Stimulated activated CD8-positive, alpha-beta memory T cell treated with anti-CD3 and anti-CD28 coated beads, Interleukin-7, amount 100 ng/mL, for 24 hours (primary cell): ENCODE measurements around the gene PTPRF.
A peak's percentile ranks its signal among the peaks of the same experiment; 100 is the strongest.
"Not testable (repeated sequence)": the region's sequence is repeated elsewhere in the genome, so short reads cannot be mapped to it uniquely, and the experiment has no call there.

Source experiments
- DNase-seq: peaks from one replicate; pipeline ENCODE4 v3.0.0-alpha.2; 2020; ENCODE audit warnings: low read depth

PTPRF gene

DNA sequence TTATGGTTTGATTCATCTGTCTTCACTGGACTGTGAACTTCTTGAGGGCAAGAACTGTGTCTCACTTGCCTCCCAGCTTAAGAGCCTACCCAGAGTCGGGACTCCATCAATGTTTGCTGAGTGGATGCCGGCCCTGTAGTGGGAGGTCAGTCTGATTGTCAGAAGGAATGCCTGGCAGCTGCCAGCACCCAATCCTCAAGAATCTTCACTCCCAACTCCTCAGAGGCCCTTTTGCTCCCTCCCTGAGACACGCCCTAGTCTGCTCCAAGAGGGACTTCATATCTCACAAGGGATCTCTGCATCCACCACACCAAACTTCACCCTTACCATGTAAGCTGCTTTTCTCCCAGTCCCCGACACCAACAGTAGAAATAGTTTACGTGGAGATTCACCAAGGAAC is 104.0 kb downstream of the PTPRF start:
- DNase-seq = no peak

DNA sequence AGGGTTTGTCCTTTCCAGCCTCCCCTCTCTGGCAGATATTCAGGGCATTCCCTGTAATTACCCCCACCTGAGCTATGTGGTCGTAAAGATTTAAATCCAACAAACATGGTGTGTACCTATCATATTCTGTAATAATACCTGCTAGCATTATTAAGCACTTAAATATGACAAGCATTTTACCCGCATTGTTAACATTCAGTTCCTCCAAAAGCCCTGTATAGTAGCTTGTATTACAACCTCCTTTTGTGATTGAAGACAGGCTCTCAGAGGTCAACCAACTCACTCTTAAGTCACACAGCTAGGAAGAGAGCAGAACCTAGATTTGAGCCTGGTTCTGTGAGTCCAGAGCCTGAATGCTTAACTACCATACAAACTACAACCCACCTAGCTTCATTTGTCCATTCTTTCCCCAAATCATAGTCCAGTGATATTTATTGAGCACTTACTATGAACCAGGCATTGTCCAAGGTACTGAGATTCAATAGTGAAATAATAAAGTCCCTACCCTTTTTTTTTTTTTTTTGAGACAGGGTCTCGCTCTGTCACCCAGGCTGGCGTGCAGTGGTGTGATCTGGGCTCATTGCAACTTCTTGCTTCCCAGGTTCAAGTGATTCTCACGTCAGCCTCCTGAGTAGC is 105.4 kb downstream of the PTPRF start:
- DNase-seq = no peak

DNA sequence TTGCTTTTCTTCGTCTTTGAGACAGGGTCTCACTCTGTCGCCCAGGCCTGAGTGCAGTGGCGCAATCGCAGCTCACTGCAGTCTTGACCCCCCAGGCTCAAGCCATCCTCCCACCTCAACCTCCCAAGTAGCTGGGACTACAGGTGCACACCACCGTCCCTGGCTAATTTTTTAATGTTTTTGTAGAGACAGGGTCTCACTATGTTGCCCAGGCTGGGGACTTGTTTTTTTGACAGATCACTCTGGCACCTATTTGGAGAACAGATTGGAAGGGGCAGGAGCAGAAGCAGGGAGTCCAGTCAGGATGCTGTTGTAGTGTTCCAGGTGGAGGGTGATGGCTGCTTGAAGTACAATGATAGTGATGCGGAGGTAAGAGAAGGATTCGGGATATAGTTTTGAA is 106.6 kb downstream of the PTPRF start:
- DNase-seq = no peak

DNA sequence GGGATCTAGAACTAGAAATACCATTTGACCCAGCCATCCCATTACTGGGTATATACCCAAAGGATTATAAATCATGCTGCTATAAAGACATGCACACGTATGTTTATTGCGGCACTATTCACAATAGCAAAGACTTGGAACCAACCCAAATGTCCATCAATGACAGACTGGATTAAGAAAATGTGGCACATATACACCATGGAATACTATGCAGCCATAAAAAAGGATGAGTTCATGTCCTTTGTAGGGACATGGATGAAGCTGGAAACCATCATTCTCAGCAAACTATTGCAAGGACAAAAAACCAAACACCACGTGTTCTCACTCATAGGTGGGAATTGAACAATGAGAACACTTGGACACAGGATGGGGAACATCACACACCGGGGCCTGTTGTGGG is 107.7 kb downstream of the PTPRF start:
- DNase-seq = not testable (repeated sequence)

GRCh38 chr1:43639976-43640794 is 109.5 kb downstream of the PTPRF start:
- DNase-seq = no peak

DNA sequence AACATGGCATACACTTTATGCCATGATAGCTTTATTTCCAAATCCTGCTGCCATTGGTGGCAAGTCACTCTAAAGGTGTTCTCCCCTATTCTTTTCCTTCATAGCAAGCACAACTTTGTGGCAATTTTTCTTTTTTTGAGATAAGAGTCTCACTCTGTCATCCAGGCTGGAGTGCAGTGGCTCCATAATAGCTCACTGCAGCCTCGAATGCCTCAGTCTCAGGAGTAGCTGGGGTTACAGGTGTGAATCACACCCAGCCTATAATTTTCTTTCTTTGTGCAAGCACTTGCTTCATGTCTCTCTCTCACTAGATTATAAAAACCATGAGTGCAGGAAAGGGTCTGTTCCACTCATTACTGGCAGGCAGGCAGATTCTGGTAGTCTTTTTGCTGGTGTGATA is 113.9 kb downstream of the PTPRF start:
- no peak for DNase-seq

- no peak for DNase-seq
These were observed 114.8 kb downstream of the PTPRF start for GRCh38 chr1:43645461-43645860.

- not testable (repeated sequence) for DNase-seq
These were observed 116.6 kb downstream of the PTPRF start for GRCh38 chr1:43647331-43647730.

DNA sequence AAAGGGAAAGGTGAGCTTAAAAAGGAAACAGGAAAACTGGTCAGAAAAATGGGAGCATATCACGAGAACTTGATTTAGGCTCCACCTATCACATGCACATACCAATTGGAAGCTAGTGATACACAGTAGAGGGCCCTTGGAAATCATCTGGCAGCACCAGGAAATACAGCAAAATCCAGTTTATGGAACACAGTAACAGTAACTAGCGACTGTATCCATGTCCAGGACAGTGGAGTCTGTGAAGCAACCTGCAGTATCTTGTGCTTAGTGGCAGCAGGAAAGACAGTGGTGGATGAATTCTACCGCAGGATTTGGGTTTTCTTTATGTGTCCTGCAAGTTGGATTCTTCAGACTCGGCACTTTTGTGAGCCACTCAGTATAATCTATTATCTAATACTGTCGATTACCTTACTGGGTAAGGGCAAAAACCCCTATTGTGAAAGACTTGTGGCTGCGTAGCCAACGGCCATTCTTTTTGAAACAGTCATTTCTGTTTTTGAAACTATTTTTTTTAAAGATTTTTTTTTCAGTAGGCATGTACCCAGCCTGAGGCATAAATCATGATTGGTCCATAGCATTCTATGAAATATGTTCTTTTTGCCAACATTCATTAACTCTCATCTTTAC is 117.7 kb downstream of the PTPRF start:
- no peak for DNase-seq

DNA sequence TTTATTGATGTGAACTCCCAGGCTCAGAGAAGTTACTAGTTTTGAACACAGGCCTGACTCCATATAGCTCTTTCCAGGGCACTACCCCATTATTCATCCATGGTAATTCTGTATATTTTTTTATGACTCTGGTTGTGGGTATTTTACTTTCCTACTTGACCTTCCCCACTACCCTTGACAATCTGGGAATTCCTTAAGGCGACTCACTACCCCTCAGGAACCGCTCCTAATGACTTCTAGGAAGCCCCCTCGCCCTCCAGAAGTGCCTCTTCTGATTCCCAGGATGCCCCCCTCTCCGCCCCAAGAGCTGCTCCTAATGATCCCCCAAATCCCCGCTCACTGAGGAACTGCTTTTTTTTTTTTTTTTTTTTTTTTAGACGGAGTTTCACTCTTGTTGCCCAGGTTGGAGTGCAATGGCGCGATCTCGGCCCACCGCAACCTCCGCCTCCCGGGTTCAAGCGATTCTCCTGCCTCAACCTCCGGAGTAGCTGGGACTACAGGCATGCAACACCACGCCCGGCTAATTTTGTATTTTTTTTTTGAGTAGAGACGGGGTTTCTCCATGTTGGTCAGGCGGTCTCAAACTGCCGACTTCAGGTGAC is 118.3 kb downstream of the PTPRF start:
- DNase-seq = no peak

DNA sequence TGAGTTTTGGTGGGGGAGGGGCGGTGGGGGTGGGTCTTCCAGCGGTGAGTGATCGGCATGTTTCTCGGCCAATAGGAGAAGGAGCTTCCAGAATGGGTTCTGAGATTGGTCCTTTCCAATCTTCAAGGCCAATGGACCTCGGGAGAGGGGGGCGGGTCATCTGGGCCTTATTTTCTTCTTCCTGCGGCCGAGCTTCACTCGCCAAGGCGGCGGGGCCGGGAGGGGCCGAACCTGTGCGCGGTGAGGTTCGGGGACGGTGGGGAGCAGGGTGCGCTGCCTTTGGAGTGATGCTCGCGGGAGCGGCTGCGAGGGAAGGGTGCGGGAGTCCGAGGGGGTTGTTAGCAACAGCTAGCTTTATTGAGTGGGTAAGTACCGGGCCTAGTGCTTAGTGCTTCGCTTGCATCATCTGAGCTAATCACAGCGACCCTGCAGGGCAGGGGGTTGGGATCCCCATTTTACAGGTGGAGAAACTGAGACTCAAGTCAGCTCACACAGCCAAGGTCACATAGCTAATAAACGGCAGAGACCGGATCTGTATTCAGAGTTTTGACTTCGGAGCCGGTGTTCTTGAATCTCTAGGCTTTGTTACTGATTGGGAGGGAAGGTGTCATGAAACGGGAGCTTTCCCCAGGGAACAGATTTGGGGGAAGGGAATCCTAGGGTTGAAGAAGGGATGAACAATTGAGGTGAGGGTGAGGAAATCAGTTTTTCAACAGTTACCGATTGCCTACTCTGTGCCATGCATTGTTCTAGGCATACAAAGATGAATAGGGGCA is 119.8 kb downstream of the PTPRF start:
- peak; percentile 77 for DNase-seq

DNA sequence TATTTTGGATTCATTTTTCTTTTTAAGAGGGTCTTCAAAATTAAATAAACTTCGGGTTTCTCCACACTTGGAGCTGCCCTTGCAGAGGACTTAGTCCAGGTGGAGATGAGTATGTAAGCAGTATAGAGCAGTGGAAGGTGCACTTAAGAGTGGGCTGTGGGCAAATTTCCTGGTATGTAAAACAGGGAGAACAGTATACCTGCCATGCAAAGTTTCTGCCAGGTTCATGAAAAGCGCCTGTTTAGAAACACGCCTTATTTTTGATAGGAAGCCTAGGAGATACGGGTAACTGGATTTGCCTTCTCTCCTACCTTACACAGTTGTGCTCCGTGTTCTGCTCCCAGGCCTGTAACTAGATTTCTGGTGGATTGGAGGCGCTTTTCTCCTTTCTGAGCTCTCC is 120.5 kb downstream of the PTPRF start:
- DNase-seq = no peak

- no peak for DNase-seq
These were observed 121.2 kb downstream of the PTPRF start for GRCh38 chr1:43651902-43652301.

- no peak for DNase-seq
These were observed 122.7 kb downstream of the PTPRF start for GRCh38 chr1:43653339-43653738.

DNA sequence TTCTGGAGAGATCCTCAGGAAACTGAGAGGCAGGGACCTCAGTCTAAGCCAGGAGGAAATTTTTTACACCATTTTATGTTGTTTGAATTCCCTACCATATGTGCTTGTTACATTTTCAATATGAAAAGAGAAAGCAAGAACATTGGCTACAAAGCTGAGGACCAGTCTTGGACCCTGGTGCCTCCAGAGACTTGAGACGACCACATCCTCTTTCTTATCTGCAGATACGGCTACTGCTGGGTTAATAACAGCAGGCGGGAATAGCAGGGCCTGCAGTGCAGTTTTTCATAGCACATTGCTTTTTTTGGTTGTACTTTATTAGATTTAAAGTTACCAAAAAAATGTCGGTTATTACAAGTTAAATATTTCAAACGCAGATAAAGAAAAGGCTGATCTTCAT is 123.2 kb downstream of the PTPRF start:
- no peak for DNase-seq

DNA sequence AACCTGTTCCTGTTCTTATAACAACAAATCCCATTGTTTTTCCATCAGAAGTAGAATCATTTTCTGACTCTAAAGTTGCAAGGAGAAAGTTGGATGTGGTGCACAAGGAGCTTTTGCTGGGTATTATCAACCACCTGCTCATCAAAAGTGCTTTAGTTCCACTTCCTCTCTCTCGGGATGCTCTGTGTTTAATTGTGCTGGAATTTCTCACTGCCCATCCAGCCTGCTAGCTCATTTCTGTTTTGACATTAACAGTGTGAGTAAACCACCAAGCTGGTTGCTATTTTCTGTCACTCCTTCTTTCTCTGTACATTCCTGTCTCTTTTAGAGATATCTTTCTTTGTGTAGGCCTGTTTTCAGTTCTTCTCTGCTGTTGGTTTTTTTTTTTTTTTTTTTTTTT is 125.3 kb downstream of the PTPRF start:
- DNase-seq = no peak

- no peak for DNase-seq
These were observed 128.8 kb downstream of the PTPRF start for GRCh38 chr1:43659212-43660166.

- no peak for DNase-seq
These were observed 129.7 kb downstream of the PTPRF start for GRCh38 chr1:43660355-43660754.

- no peak for DNase-seq
These were observed 133.7 kb downstream of the PTPRF start for GRCh38 chr1:43664369-43664768.

DNA sequence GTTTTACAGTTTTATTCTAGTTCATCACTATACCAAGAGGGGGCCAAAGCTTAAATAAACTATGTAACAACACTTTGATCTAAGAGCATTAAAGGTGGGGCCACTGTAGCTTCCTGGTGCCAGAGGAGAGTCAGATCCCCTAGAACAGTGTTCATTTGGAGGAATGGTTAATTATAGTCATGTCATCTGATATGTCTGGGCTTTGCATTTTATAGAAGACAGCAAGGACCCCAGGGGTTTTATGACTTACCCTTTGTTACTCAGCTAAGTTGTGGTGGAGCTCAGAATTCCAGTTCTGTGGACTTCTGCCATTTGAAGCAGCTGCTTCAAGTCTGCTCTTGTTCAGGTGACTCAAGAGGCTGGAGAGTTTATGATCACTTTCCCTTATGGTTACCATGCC is 135.9 kb downstream of the PTPRF start:
- no peak for DNase-seq

DNA sequence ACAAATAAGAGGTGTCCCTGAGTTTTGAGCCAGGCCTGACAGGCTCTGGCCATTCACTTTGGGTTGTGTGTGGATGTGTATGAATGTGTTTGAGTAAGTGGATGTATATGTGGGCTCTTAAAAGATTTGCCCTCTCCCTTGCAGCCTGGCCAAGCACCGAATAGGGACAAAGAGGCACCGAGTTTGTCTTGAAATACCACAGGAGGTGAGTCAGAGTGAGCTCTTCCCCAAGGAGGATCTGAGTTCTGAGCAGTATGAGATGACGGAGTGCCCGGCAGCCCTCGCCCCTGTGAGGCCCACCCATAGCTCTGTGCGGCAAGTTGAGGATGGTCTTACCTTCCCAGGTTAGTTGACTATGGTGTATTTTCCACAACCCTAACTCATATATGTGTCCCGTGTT is 138.3 kb downstream of the PTPRF start:
- DNase-seq = no peak
